ENCODE measurements around the gene MTSS2. TPM values are rescaled to one million over a fixed set of nuclear protein-coding genes. Genes with fewer than 3 reads are reported as not detected.

The MTSS2 gene
- total RNA-seq, 1 donor from 2014 or later, result 82.6 TPM

DNA sequence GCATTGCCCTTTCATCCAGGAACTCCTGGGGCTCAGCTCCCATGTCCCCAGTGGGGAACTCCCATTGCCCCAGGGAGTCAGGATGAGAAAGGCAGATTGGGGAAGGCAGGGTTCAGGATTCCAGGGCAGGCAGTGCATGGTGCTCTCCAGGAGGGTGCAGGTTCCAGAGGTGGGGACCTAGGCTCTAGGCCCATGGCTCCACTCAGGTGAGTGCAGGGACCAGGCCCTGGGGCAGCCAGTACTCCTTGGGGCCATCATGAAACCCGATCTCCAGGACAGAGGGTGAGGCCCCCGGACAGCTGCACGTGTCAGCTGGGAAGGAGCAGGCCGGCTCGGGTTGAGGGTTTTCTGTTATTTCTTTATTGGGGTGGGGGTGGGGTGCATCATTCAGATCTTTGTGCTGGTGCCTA, 1.3 kb upstream of the MTSS2 start:
- Mint-ChIP-seq H3K36me3 (ENCODE audit: low read depth, unreplicated experiment) (no peaks in the 10 kb centered on the region), H3K9me3 (ENCODE audit: unreplicated experiment) (no peaks in the 10 kb centered on the region), H3K27ac (ENCODE audit: unreplicated experiment) (peak overlapping the region; percentile 75), H3K4me3 (ENCODE audit: unreplicated experiment) (peak overlapping the region; percentile 73), H3K4me1 (ENCODE audit: unreplicated experiment) (peaks cover 37% of the 10 kb centered on the region), H3K27me3 (ENCODE audit: unreplicated experiment) (peaks cover 21% of the 10 kb centered on the region)
- TF ChIP-seq, protein P1, sequence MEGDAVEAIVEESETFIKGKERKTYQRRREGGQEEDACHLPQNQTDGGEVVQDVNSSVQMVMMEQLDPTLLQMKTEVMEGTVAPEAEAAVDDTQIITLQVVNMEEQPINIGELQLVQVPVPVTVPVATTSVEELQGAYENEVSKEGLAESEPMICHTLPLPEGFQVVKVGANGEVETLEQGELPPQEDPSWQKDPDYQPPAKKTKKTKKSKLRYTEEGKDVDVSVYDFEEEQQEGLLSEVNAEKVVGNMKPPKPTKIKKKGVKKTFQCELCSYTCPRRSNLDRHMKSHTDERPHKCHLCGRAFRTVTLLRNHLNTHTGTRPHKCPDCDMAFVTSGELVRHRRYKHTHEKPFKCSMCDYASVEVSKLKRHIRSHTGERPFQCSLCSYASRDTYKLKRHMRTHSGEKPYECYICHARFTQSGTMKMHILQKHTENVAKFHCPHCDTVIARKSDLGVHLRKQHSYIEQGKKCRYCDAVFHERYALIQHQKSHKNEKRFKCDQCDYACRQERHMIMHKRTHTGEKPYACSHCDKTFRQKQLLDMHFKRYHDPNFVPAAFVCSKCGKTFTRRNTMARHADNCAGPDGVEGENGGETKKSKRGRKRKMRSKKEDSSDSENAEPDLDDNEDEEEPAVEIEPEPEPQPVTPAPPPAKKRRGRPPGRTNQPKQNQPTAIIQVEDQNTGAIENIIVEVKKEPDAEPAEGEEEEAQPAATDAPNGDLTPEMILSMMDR (IDR thresholded peaks at IDR 0.05; ENCODE audit: unreplicated experiment), result no peak
- DNase-seq (ENCODE audit: low spot score), result no peak

- peaks cover 37% of the 10 kb centered on the region for H3K4me1 Mint-ChIP-seq (ENCODE audit: unreplicated experiment)
- H3K9me3 Mint-ChIP-seq (ENCODE audit: unreplicated experiment), result no peaks in the 10 kb centered on the region
- no peak for DNase-seq (ENCODE audit: low spot score)
- TF ChIP-seq, protein P1 (IDR thresholded peaks at IDR 0.05; ENCODE audit: unreplicated experiment), result no peak
- H3K27ac Mint-ChIP-seq (ENCODE audit: unreplicated experiment), result no peak overlapping the region
- peak overlapping the region; percentile 89 for H3K4me3 Mint-ChIP-seq (ENCODE audit: unreplicated experiment)
- H3K27me3 Mint-ChIP-seq (ENCODE audit: unreplicated experiment), result peaks cover 20% of the 10 kb centered on the region
- H3K36me3 Mint-ChIP-seq (ENCODE audit: low read depth, unreplicated experiment), result no peaks in the 10 kb centered on the region
These were observed 686 bp upstream of the MTSS2 start for GRCh38 chr16:70686376-70687101.

GRCh38 chr16:70685061-70685937, 554 bp downstream of the MTSS2 start:
- Mint-ChIP-seq H3K4me3 (ENCODE audit: unreplicated experiment) (peak overlapping the region; percentile 91), H3K27me3 (ENCODE audit: unreplicated experiment) (peaks cover 17% of the 10 kb centered on the region), H3K36me3 (ENCODE audit: low read depth, unreplicated experiment) (no peaks in the 10 kb centered on the region), H3K27ac (ENCODE audit: unreplicated experiment) (no peak overlapping the region), H3K9me3 (ENCODE audit: unreplicated experiment) (no peaks in the 10 kb centered on the region), H3K4me1 (ENCODE audit: unreplicated experiment) (peaks cover 37% of the 10 kb centered on the region)
- DNase-seq (ENCODE audit: low spot score), result peak; percentile 48
- TF ChIP-seq, protein P1 (IDR thresholded peaks at IDR 0.05; ENCODE audit: unreplicated experiment), result no peak

DNA sequence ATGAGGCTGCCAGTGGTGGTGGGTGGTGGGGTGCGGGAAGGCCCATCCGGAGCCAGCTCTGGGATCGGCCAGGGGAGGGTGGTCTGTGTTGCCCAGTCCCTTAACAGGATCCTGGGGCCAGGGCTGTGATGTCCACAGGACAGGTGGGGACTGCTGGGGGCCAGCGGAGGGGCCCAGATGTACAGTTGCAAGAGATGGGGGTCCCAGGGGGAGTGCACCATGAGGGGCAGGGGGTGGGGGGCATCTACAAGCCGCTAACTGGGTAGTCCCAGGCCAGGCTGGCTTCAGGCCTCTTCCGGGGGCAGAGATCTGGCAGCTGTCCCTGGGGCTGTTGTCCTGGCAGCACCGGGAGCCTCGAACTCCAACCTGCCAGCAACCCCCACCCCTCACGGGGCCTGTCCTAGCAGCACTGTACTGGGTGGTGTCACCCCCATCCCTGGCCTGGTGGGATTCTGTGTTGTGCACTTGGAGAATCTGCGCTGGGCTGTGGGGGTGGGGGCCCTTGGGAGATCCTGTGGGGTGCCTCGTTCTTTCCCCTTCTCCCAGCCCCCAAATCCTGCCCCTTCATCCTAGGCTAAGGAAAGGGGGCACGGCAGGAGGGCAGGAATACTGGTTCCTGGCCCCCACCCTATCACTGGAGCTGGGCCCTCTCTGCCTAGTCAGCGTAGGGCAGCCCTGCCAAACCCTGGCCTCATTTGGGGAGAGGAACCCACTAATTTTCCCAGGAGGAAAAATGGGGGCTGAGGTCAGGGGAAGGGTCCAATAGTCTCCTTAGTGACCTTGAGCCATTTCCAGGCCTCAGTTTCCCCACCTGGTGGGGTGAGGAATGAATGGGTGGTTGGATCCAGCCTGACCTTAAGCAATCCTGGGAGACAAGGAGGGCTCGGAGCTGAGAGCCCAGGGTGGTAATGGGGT, 1.4 kb downstream of the MTSS2 start:
- Mint-ChIP-seq H3K27ac (ENCODE audit: unreplicated experiment) (no peak overlapping the region), H3K36me3 (ENCODE audit: low read depth, unreplicated experiment) (no peaks in the 10 kb centered on the region), H3K9me3 (ENCODE audit: unreplicated experiment) (no peaks in the 10 kb centered on the region), H3K4me3 (ENCODE audit: unreplicated experiment) (peak overlapping the region; percentile 91), H3K27me3 (ENCODE audit: unreplicated experiment) (peaks cover 17% of the 10 kb centered on the region), H3K4me1 (ENCODE audit: unreplicated experiment) (peaks cover 37% of the 10 kb centered on the region)
- TF ChIP-seq, protein P1 (IDR thresholded peaks at IDR 0.05; ENCODE audit: unreplicated experiment), result no peak
- DNase-seq (ENCODE audit: low spot score), result no peak
